ENCODE results near the gene MIEF2.

- TF ChIP-seq GATA3 (IDR thresholded peaks at IDR 0.05; ENCODE audit: borderline replicate concordance) (no peak), CTCF (IDR thresholded peaks at IDR 0.05) (no peak)
Measured at GRCh38 chr17:18256351-18256750, 4.1 kb upstream of the MIEF2 start.

All from A549 (cell line).